ENCODE data around the gene CYP19A1. TPM values are rescaled to one million over a fixed set of nuclear protein-coding genes. Genes with fewer than 3 reads are reported as not detected.

Gene CYP19A1
- total RNA-seq, 2 experiments from 2014 or later = not detected

DNA sequence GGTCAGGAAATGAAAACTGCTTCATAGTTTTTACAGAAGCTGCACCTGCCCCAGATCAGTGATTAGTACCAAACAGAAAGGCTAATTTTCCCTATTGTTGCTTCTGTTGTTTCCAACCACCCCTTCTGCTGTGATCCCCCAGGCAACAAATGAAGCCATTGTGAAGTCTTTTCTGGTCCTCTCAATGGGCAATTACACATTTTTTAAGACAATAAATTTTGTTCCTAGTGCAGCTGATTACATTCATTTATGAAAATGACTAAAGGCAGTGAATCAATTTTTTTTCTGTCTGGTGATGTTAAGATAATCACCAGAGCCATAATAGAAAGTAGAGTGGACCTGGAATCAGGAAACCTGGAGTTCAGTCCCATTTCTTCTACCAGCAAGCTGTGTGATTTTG, 35.7 kb upstream of the CYP19A1 start:
- H3K36me3 Mint-ChIP-seq (ENCODE audit: low read depth) = no peaks in the 10 kb centered on the region
- POLR2A ChIA-PET = no interaction called here

DNA sequence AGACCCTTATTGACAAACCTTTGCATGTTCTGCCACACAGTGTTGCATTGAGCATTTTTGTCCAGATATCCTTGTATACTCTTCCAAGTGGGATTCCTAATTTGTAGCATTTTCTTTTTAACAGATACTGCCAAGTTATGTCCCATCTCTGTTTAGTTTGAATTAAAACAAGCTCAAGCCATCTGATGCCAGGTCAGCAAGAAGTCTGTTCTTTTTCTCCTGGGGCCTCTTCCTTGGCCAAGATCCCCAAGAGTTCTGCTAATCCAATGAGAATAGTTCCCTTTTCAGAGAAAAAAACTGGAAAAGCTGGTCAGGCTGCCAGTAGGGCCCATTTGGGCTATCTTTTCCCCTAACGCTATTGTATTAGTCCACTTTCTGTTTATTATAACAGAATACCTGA, 32.9 kb upstream of the CYP19A1 start:
- no peaks in the 10 kb centered on the region for H3K36me3 Mint-ChIP-seq (ENCODE audit: low read depth)
- no peaks in the 10 kb centered on the region for H3K4me1 Mint-ChIP-seq (ENCODE audit: low read depth)
- no peak overlapping the region for H3K4me3 Mint-ChIP-seq
- H3K27me3 Mint-ChIP-seq (ENCODE audit: low read depth) = no peaks in the 10 kb centered on the region
- POLR2A ChIA-PET = no interaction called here
- CTCF ChIA-PET = no interaction called here
- H3K27ac Mint-ChIP-seq = no peak overlapping the region
- H3K9me3 Mint-ChIP-seq (ENCODE audit: insufficient read depth) = no peaks in the 10 kb centered on the region
- DNase-seq (no peak), ATAC-seq (no peak)

More for the DNA sequence above, 35.7 kb upstream of the CYP19A1 start:
- H3K4me3 Mint-ChIP-seq = no peak overlapping the region
- H3K9me3 Mint-ChIP-seq (ENCODE audit: insufficient read depth) = no peaks in the 10 kb centered on the region
- DNase-seq = no peak
- ATAC-seq = no peak
- H3K27ac Mint-ChIP-seq = no peak overlapping the region
- H3K4me1 Mint-ChIP-seq (ENCODE audit: low read depth) = no peaks in the 10 kb centered on the region
- no peaks in the 10 kb centered on the region for H3K27me3 Mint-ChIP-seq (ENCODE audit: low read depth)
- CTCF ChIA-PET = no interaction called here

DNA sequence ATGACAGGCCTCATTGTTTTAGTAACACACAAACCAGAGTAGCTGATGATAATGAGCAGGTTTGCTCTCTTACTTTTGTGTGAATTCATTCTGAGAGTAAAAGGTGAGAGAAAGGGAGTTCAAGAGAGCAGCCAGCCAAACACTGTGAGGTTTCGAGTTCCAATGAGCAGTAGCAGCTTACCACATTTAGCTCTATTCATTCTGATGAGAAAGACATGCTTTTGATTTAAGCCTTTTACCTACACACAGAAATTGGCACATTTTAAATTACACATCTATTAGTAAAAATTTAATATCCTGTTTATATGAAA, 31.0 kb upstream of the CYP19A1 start:
- ATAC-seq (no peak), DNase-seq (no peak)
- Mint-ChIP-seq H3K9me3 (ENCODE audit: insufficient read depth) (no peaks in the 10 kb centered on the region), H3K27me3 (ENCODE audit: low read depth) (no peaks in the 10 kb centered on the region), H3K27ac (no peak overlapping the region), H3K4me1 (ENCODE audit: low read depth) (no peaks in the 10 kb centered on the region), H3K4me3 (no peak overlapping the region), H3K36me3 (ENCODE audit: low read depth) (no peaks in the 10 kb centered on the region)
- CTCF ChIA-PET = interaction anchor here (1.5 to 1.9 kb wide), 2 partner anchors 12 to 206 kb away, joined by 4 to 9 read pairs; no protein-coding TSS in a partner anchor
- POLR2A ChIA-PET = no interaction called here

DNA sequence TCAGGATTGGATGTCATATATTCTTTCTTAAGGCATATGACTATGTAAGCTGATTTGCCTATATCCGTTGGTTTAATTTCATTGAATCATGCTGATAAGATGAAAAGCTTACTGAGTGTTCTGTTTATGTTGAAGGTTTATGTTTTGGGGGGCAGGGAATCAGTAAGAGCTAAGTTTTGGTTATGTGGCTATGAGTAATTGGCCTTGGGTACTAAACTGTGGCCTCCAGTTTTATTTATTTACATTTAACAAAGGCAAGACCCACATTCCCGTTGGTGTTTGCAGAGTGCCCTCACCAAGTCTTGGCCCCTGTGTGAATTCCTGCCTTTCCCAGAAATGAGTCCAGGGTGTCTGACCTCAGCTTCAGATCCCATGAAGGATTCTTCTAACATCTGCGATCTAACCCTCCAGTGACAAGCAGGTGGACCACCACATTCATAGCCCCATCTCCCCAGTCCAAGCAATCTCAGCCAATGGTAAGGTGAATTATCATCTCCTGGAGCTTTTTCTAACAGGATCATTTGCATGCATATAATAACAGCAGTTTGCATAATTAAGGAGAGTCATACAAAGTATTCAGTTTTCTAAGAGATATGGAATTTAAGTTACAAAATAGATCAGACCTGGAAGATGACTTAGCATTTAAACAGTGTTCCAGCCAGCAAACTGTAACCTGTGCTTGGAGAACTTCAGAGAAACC, 30.5 kb upstream of the CYP19A1 start:
- no peaks in the 10 kb centered on the region for H3K27me3 Mint-ChIP-seq (ENCODE audit: low read depth)
- POLR2A ChIA-PET = no interaction called here
- H3K9me3 Mint-ChIP-seq (ENCODE audit: insufficient read depth) = no peaks in the 10 kb centered on the region
- H3K27ac Mint-ChIP-seq = no peak overlapping the region
- no peaks in the 10 kb centered on the region for H3K36me3 Mint-ChIP-seq (ENCODE audit: low read depth)
- CTCF ChIA-PET = interaction anchor here (1.5 to 1.9 kb wide), 2 partner anchors 12 to 206 kb away, joined by 4 to 9 read pairs; no protein-coding TSS in a partner anchor
- DNase-seq = no peak
- no peaks in the 10 kb centered on the region for H3K4me1 Mint-ChIP-seq (ENCODE audit: low read depth)
- no peak overlapping the region for H3K4me3 Mint-ChIP-seq
- ATAC-seq = no peak

DNA sequence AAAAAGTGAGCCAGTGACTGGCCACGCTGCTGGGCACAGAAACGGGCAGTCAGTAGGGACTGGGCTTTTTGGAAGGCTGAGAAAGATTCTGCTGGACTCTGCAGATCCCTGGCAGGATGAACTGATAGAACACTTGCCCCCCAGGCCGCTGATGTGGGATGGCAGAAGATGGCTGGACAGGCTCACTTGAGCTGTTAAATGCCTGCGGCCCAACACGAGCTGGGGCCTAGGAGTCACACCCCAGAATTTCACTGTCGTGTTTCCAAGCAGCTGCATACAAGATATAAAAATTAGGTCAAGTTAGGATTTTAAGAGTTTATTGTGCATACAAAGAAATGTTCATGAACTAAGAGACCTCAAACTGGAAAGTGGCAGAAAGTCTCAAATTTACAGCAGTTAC, 29.9 kb upstream of the CYP19A1 start:
- H3K4me1 Mint-ChIP-seq (ENCODE audit: low read depth) = no peaks in the 10 kb centered on the region
- H3K27me3 Mint-ChIP-seq (ENCODE audit: low read depth) = no peaks in the 10 kb centered on the region
- no peak overlapping the region for H3K4me3 Mint-ChIP-seq
- H3K36me3 Mint-ChIP-seq (ENCODE audit: low read depth) = no peaks in the 10 kb centered on the region
- CTCF ChIA-PET = interaction anchor here (1.9 kb wide), 1 partner anchor 13 kb away, joined by 9 read pairs; no protein-coding TSS in a partner anchor
- POLR2A ChIA-PET = no interaction called here
- H3K27ac Mint-ChIP-seq = no peak overlapping the region
- ATAC-seq = no peak
- DNase-seq = no peak
- H3K9me3 Mint-ChIP-seq (ENCODE audit: insufficient read depth) = no peaks in the 10 kb centered on the region

DNA sequence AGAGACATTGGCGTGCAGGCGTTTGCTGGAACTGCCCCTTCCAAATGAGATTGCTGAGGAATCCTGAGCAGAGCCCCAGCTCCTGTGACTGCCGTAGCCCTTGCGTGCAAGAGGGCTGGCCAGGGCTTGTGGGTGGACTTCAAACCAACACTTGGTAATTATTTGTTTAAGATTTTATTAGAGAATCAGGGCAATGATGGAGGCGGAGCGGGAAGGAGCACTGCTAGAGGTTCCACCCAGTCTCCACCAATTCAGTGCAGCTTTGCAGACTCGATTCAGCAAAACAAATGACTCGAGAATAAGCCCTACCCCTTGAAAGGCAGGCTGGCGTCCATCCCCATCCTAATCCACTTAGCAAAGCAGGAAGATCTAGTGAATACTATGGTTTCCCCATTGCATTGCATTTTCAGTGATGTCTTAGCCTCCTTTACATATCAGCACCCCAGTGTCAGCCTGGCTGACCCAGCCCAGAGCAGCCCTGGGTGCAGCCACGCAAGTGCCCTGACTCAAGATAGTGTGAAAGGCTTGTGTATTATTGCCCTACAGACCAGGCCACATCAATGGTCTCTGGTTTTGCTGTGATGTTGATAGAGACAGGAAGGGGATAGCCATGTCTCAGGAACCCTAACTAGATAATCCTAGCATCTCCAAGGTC, 29.1 kb upstream of the CYP19A1 start:
- POLR2A ChIA-PET = no interaction called here
- no peaks in the 10 kb centered on the region for H3K4me1 Mint-ChIP-seq (ENCODE audit: low read depth)
- no peaks in the 10 kb centered on the region for H3K36me3 Mint-ChIP-seq (ENCODE audit: low read depth)
- CTCF ChIA-PET = no interaction called here
- no peak overlapping the region for H3K4me3 Mint-ChIP-seq
- H3K27me3 Mint-ChIP-seq (ENCODE audit: low read depth) = no peaks in the 10 kb centered on the region
- ATAC-seq (no peak), DNase-seq (no peak)
- no peaks in the 10 kb centered on the region for H3K9me3 Mint-ChIP-seq (ENCODE audit: insufficient read depth)
- H3K27ac Mint-ChIP-seq = no peak overlapping the region

DNA sequence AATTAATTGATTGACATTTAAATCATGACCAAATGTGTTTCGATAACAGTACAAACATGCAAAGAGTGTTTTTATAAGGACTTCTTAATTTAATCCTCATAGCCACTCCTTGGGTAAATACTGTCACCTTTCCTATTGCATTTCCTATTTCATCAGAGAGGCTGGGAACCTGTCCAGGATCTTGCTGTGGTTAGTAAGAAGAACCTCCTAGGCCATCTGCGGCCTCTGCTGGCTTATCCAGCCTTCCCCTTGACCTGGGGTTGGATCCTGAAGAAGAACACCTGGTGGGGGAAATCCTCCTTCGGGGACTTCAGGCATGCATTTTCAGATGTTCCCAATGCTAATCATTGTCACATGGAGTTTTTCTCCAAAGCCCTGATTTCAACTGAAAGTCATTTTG, 28.5 kb upstream of the CYP19A1 start:
- CTCF ChIA-PET = no interaction called here
- POLR2A ChIA-PET = no interaction called here
- Mint-ChIP-seq H3K9me3 (ENCODE audit: insufficient read depth) (no peaks in the 10 kb centered on the region), H3K27me3 (ENCODE audit: low read depth) (no peaks in the 10 kb centered on the region), H3K4me3 (no peak overlapping the region), H3K27ac (no peak overlapping the region), H3K36me3 (ENCODE audit: low read depth) (no peaks in the 10 kb centered on the region), H3K4me1 (ENCODE audit: low read depth) (no peaks in the 10 kb centered on the region)
- ATAC-seq (no peak), DNase-seq (no peak)

DNA sequence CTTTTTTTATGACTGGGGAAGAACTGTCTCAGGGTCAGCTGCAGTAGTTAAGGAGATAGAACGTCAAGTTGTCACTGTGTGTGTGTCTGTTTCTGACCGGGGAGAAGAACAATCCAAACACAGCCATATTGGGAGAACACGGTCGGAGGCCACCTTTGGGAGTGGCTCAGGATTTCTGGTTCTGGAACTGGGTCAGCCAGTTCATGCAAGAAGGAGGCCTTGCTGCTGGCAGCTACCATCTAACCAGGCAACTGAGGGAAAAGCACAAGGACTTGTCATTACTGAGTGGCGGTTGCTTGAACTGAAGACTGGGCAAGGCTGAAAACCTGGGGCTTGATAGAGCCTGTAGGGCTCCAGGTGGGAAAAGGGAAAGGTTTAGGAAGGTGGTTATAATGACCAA, 27.7 kb upstream of the CYP19A1 start:
- H3K27me3 Mint-ChIP-seq (ENCODE audit: low read depth) = no peaks in the 10 kb centered on the region
- no peak for DNase-seq
- CTCF ChIA-PET = no interaction called here
- POLR2A ChIA-PET = no interaction called here
- H3K36me3 Mint-ChIP-seq (ENCODE audit: low read depth) = no peaks in the 10 kb centered on the region
- no peaks in the 10 kb centered on the region for H3K4me1 Mint-ChIP-seq (ENCODE audit: low read depth)
- H3K9me3 Mint-ChIP-seq (ENCODE audit: insufficient read depth) = no peaks in the 10 kb centered on the region
- H3K27ac Mint-ChIP-seq = no peak overlapping the region
- no peak overlapping the region for H3K4me3 Mint-ChIP-seq
- no peak for ATAC-seq

DNA sequence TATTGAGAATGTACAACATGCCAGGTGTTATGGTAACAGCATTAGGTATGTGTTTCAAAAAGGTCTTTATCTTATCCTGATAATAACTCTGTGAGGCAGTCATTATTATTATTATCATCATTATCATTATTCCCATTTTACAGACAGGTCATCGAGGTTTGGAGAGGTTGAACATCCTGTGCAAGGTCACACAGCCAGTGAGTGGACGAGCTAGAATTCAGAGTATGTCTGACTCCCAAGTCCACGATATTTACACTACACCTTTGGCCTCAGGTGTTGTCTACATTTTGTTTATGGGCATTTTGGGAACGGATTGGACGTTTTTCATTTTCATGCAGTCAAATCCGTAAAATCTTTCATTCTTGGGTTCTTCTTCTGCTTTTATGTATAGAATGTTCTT, 27.0 kb upstream of the CYP19A1 start:
- no peak for DNase-seq
- Mint-ChIP-seq H3K27me3 (ENCODE audit: low read depth) (no peaks in the 10 kb centered on the region), H3K4me1 (ENCODE audit: low read depth) (no peaks in the 10 kb centered on the region), H3K4me3 (no peak overlapping the region), H3K27ac (no peak overlapping the region), H3K9me3 (ENCODE audit: insufficient read depth) (no peaks in the 10 kb centered on the region), H3K36me3 (ENCODE audit: low read depth) (no peaks in the 10 kb centered on the region)
- ATAC-seq = no peak
- CTCF ChIA-PET = interaction anchor here (1.1 kb wide), 1 partner anchor 15 kb away, joined by 4 read pairs; no protein-coding TSS in a partner anchor
- POLR2A ChIA-PET = no interaction called here

DNA sequence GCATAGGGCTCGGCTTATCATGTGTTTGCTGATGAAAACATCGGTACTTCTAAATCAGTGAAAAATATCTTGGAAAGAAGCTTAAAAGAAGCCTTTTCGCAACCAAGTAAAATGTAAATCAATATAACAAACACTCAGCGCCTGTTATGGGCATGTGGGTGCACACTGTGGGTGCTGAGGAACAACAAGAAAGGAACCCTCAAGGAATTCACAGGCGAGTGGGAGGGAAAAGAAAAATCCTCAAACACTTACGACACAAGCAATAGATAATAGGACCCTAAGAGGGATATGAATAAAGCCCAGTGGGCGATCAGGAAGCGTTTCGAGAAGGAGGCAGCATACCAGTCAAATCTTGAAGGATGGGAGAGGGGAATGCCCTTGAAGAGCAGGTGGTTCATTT, 25.0 kb upstream of the CYP19A1 start:
- no peak for ATAC-seq
- no peaks in the 10 kb centered on the region for H3K9me3 Mint-ChIP-seq (ENCODE audit: insufficient read depth)
- CTCF ChIA-PET = no interaction called here

DNA sequence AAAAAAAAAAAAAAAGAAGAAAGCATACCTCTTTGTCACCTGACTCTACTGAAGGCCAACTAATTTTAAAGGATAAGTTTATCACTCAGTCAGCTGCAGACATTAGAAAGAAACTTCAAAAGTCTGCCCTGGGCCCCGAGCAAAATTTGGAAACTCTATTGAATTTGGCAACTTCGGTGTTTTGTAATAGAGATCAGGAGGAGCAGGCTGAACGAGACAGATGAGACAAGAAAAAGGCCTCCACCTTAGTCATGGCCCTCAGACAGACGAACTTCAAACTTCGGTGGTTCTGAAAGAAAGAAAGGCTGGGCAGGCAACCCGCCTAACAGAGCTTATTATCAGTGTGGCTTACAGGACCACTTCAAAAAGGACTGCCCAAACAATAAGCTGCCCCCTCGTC, 21.6 kb upstream of the CYP19A1 start:
- POLR2A ChIA-PET = no interaction called here
- H3K27ac Mint-ChIP-seq = no peak overlapping the region
- peaks cover 3% of the 10 kb centered on the region for H3K4me1 Mint-ChIP-seq (ENCODE audit: low read depth)
- H3K27me3 Mint-ChIP-seq (ENCODE audit: low read depth) = no peaks in the 10 kb centered on the region
- no peak for ATAC-seq
- H3K36me3 Mint-ChIP-seq (ENCODE audit: low read depth) = no peaks in the 10 kb centered on the region
- CTCF ChIA-PET = no interaction called here
- DNase-seq = no peak
- H3K9me3 Mint-ChIP-seq (ENCODE audit: insufficient read depth) = no peaks in the 10 kb centered on the region
- no peak overlapping the region for H3K4me3 Mint-ChIP-seq

More for the DNA sequence above, 25.0 kb upstream of the CYP19A1 start:
- no peak for DNase-seq
- no peaks in the 10 kb centered on the region for H3K36me3 Mint-ChIP-seq (ENCODE audit: low read depth)
- POLR2A ChIA-PET = no interaction called here
- no peak overlapping the region for H3K4me3 Mint-ChIP-seq
- H3K27me3 Mint-ChIP-seq (ENCODE audit: low read depth) = no peaks in the 10 kb centered on the region
- H3K4me1 Mint-ChIP-seq (ENCODE audit: low read depth) = no peaks in the 10 kb centered on the region
- H3K27ac Mint-ChIP-seq = no peak overlapping the region

DNA sequence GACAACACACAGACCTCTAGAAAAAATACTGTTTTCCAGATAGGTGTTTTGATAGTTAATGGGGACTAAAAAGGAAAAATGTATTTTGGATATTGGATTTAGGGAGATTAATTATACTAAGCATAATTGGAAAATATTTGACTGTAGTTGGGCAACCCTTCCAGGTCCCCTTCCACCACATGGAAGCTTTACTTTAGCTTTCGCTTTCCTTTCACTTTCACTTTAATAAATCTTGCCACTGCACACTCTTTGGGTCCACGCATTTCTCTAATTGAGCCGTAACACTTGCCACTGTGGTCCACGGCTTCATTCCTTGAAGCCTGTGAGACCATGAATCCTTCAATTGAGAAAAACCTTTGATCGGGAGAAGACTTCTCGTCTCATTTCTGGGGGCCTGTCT, 18.6 kb upstream of the CYP19A1 start:
- H3K4me1 Mint-ChIP-seq (ENCODE audit: low read depth) = peaks cover 3% of the 10 kb centered on the region
- no peak overlapping the region for H3K27ac Mint-ChIP-seq
- DNase-seq (no peak), ATAC-seq (no peak)
- CTCF ChIA-PET = no interaction called here
- H3K9me3 Mint-ChIP-seq (ENCODE audit: insufficient read depth) = no peaks in the 10 kb centered on the region
- no peak overlapping the region for H3K4me3 Mint-ChIP-seq
- H3K36me3 Mint-ChIP-seq (ENCODE audit: low read depth) = no peaks in the 10 kb centered on the region
- H3K27me3 Mint-ChIP-seq (ENCODE audit: low read depth) = peaks cover 12% of the 10 kb centered on the region
- POLR2A ChIA-PET = no interaction called here

DNA sequence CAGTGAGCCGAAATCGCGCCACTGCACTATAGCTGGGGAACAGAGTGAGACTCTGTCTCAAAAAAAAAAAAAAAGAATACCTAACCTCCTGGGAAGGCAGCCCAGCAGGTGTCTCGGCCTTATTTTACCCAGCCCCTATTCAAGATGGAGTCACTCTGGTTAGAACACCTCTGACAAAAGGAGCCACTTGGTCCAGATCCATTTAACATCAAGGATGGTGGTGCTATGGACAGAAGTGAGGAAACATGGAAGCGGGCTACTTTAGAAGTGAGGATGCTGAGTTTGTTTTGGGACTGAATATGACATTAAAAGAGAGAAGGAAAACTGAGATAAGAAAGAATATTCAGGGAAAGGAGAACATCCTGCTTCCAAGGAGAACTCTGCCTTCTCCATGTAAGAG, 17.8 kb upstream of the CYP19A1 start:
- H3K27me3 Mint-ChIP-seq (ENCODE audit: low read depth) = peaks cover 12% of the 10 kb centered on the region
- DNase-seq (no peak), ATAC-seq (no peak)
- H3K9me3 Mint-ChIP-seq (ENCODE audit: insufficient read depth) = no peaks in the 10 kb centered on the region
- H3K36me3 Mint-ChIP-seq (ENCODE audit: low read depth) = no peaks in the 10 kb centered on the region
- no peak overlapping the region for H3K27ac Mint-ChIP-seq
- ChIA-PET CTCF (no interaction called here), POLR2A (no interaction called here)
- H3K4me3 Mint-ChIP-seq = no peak overlapping the region
- peaks cover 3% of the 10 kb centered on the region for H3K4me1 Mint-ChIP-seq (ENCODE audit: low read depth)
